Hematopoietic multipotent progenitor cell (in vitro differentiated cells): ENCODE results near the gene SNX25. TPM values are rescaled to one million over a fixed set of nuclear protein-coding genes. Genes with fewer than 3 reads are reported as not detected.
"Not testable (repeated sequence)": the region's sequence is repeated elsewhere in the genome, so short reads cannot be mapped to it uniquely, and the experiment has no call there.

Experiments used
- DNase-seq, 3 donors: peaks; one replicate each; pipeline ENCODE4 v3.0.0-alpha.2; 2011 to 2015; ENCODE audit warnings: low read depth in 2 of 3, low spot score in 2 of 3
- total RNA-seq: library from RNA; depleted of rRNA; stranded (reverse); fragments of >200 nt; gene quantifications from one replicate; pipeline ENCODE4 v1.2.3, GENCODE V29; 2012

Gene SNX25
- total RNA-seq, 1 donor = 0.81 TPM

- DNase-seq = no peak
These were observed 123.4 kb downstream of the SNX25 start for GRCh38 chr4:185332575-185333464.

- no peak for DNase-seq
These were observed 124.9 kb downstream of the SNX25 start for GRCh38 chr4:185334326-185334725.

GRCh38 chr4:185335579-185335978 lies 126.2 kb downstream of the SNX25 start:
- no peak for DNase-seq

- DNase-seq = no peak
These were observed 130.5 kb downstream of the SNX25 start for GRCh38 chr4:185339941-185340340.

GRCh38 chr4:185341377-185341776 lies 132.0 kb downstream of the SNX25 start:
- DNase-seq = no peak

- DNase-seq = no peak
These were observed 132.4 kb downstream of the SNX25 start for GRCh38 chr4:185341841-185342240.

- DNase-seq = no peak
These were observed 134.6 kb downstream of the SNX25 start for GRCh38 chr4:185343726-185344581.

GRCh38 chr4:185344743-185345538 lies 135.5 kb downstream of the SNX25 start:
- no peak for DNase-seq

GRCh38 chr4:185346975-185347601 lies 137.7 kb downstream of the SNX25 start:
- DNase-seq = no peak

- DNase-seq = no peak
These were observed 142.3 kb downstream of the SNX25 start for GRCh38 chr4:185351691-185352090.

- no peak for DNase-seq
These were observed 142.8 kb downstream of the SNX25 start for GRCh38 chr4:185352202-185352601.

- DNase-seq = no peak
These were observed 143.3 kb downstream of the SNX25 start for GRCh38 chr4:185352741-185353140.

GRCh38 chr4:185357211-185357610 lies 147.8 kb downstream of the SNX25 start:
- no peak for DNase-seq

- DNase-seq = no peak
These were observed 148.5 kb downstream of the SNX25 start for GRCh38 chr4:185357733-185358440.

GRCh38 chr4:185358514-185358913 lies 149.1 kb downstream of the SNX25 start:
- no peak for DNase-seq

- DNase-seq = no peak
These were observed 149.6 kb downstream of the SNX25 start for GRCh38 chr4:185358959-185359358.

GRCh38 chr4:185359767-185360446 lies 150.5 kb downstream of the SNX25 start:
- DNase-seq = no peak

- DNase-seq = no peak
These were observed 152.5 kb downstream of the SNX25 start for GRCh38 chr4:185361872-185362271.

- not testable (repeated sequence) for DNase-seq
These were observed 153.2 kb downstream of the SNX25 start for GRCh38 chr4:185362570-185362969.
